Globus pallidus (tissue), 1 donor: Measurements from ENCODE around the gene PPFIBP2.

Source experiments
- DNase-seq: peaks from one replicate; pipeline ENCODE4 v3.0.0-alpha.2; 2015; ENCODE audit warnings: low spot score

PPFIBP2 gene

GRCh38 chr11:7555052-7555699 lies 41.4 kb downstream of the PPFIBP2 start:
- DNase-seq: peak; percentile 78

DNA sequence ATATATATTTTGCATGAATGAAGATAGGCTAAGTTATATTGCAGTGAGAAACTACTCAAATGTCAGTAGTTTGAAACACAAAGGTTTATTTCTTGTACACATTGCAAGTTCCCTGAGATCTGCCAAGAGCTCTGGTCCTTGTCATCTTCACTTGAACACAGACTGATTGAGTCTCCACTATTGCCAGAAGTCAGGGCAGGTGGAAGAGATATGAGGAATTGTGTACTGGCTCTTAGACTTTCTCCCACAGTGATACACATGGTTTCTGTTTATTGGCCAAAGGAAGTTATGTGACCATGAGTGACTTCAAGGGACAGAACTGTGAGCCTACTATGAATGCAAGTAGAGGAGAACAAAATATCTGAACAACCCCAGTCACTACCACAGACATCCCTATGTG lies 44.2 kb downstream of the PPFIBP2 start:
- DNase-seq: no peak

DNA sequence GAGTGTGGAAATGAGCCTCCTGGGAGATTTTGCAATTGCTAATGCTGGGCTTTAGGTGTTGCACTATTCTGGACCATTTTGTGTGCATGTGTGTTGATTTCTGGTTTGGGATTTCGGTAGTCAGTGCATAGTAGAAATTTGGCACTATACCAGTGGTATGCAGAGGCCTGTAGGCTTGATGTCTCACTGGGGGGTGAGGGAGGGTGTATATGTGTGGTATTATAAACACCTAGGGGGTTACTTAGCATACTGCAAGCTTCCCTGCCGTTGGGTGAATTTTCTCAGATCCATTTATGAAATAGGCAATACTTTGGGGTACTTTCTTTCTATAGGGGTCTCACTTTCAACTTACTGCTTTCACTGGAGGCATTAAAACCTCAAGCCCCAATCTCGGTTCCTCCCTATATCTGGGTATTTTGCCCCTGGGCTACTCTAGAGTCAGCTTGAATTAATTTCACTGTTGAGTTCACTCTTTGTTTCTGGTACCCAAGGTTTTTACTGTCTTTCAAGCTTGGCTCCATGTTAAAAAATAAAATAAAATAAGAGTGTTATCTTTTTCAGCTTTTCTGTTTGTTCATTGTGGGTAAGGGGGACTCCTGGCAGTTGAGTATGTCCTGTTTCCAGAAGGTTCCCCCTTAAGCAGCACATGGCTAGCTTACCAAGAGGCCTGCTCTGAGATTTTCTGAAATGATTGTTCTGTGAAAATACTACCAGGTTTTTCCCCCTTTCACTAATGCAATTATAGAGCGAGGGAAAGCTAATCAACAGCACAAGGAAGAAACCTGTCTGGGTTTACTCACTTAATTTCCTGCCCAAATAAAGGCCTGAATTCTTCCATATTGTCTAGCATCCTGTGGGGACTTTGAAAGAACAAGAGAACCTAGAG lies 45.8 kb downstream of the PPFIBP2 start:
- no peak for DNase-seq

DNA sequence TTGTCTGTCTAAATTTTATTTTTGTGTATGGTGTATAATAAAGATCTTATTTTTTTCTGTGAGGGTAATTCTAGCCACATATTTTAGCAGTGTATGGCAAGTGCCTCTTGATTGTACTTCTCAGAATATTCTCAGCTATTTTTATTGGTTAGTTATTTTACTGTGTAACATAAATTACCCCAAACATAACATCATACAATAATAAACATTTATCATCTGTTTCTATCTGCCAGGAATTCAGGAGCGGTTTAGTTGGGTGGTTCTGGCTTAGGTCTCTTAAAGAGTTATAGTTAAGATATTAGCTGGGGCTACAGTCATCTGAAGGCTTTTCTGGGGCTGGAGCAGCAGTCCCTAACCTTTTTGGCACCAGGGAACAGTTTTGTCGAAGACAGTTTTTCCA lies 47.8 kb downstream of the PPFIBP2 start:
- no peak for DNase-seq

DNA sequence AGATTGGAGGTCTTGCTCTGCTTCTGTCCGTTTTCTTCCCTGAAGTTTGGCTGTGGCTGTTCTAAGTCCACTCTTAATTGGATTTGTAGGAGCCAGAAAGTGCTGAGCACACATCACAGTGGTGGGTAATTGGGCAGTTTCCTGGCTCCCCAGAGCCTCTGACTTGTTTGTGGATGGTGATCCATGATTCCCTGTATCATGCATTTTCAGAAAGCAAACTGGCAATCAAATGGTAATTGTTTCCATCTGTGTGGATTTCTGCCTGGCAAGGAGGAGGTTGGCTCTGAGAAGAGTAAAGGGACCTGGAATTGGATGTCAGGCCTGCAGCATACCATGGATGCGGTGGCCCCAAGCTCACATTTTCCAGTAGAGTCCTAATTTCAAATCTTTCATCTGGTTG lies 49.5 kb downstream of the PPFIBP2 start:
- DNase-seq: no peak

DNA sequence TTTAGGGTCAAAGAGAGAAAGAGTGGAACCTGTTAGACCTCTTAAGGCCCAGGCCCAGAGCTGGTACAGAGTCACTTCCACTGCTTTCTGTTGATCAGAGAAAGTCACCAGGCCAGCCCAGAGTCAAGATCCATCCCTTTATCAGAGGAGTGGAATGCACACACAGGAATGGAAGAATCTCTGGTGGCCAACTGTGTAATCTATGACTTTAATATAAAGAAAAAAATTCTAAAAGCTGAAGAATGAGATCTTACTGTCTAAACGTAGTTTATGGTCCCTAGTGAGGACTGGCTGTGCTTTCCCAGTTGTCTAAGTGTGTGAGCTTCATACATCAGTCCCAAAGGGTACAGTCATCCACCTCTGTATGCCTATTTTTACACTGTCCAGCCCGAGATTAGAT lies 51.0 kb downstream of the PPFIBP2 start:
- DNase-seq: no peak

GRCh38 chr11:7567311-7567710 lies 53.5 kb downstream of the PPFIBP2 start:
- no peak for DNase-seq

GRCh38 chr11:7569044-7569443 lies 55.2 kb downstream of the PPFIBP2 start:
- DNase-seq: peak; percentile 53

- no peak for DNase-seq
Measured at GRCh38 chr11:7570241-7570640, 56.4 kb downstream of the PPFIBP2 start.

DNA sequence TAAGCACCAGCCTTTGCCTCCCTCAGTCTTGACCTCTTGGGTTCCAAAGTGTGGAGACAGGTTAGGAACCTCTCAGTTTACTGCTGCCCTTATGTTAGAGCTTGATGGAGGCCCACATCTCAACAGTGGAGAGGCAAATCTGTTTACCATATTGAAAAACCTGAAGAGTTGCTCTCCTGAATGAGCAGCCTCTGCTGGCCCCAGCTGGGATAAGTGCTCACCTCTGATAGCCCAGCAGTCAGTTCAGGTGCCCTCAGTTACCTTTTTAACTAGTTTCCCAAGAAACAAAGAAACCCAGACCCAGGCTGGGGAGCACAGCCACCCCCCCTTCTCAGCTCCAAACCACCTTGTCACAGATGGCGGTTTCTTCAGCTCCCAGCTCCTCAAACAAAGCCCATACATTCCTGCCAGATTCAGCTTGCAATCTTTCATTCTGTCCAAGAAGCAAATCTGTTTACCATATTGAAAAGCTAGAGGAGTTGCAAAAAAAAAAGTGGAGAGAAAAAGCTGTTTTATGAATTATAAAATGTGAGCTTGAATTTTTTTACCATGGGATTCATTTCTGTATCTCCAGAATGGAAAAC lies 57.2 kb downstream of the PPFIBP2 start:
- DNase-seq: no peak

DNA sequence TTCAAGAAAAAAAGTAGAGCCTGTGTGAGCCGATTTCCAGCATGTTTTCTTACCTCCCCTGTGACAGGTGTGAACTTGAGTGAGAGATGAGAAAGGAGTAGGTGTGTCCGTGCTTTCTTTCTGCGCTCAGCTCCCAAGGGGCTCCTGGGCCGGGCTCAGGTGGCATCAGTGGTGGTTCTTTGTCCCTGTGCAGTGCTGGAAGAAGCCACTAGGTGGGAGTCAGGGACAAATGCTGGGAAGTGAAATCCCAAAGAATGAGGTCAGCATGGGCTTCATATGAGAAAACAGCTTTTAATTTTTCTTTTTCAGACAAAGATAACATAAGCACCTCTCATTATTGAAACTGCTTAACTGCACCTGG lies 57.8 kb downstream of the PPFIBP2 start:
- peak; percentile 84 for DNase-seq

- peak; percentile 28 for DNase-seq
Measured at GRCh38 chr11:7572001-7572712, 58.4 kb downstream of the PPFIBP2 start.

GRCh38 chr11:7573193-7573557 lies 59.4 kb downstream of the PPFIBP2 start:
- DNase-seq: no peak

- no peak for DNase-seq
Measured at GRCh38 chr11:7573558-7574296, 59.9 kb downstream of the PPFIBP2 start.

DNA sequence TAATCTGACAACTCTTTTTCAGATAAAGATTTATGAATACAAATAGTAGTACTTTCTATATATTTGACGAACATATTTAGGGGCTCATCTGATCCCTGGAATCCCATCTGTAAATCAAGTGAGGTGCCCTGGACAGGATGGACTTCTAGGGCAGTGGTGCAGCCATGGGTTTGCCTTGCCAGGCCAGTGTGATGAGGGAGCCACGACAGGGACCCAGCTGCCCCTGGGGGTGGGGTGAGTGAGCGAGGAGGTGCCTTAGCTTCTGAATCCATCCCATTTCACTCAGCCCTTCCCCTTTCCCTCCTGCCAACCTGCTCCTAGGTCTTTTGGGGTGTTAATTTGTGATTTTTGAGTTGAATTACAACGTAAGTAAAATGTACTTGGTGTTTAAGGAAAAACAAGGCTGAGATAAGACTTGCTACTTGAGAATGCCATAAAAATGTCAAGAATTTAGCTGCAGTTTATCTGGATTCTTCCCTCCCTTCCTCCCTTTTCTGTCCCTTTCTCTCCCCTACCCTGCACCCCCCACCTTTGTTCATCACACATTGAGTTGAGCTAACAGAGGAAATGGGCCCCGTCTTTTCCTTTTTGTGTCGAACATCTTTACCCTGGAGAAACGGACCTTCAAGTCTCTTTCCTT lies 60.8 kb downstream of the PPFIBP2 start:
- DNase-seq: no peak

GRCh38 chr11:7575841-7576725 lies 62.3 kb downstream of the PPFIBP2 start:
- peak; percentile 75 for DNase-seq

DNA sequence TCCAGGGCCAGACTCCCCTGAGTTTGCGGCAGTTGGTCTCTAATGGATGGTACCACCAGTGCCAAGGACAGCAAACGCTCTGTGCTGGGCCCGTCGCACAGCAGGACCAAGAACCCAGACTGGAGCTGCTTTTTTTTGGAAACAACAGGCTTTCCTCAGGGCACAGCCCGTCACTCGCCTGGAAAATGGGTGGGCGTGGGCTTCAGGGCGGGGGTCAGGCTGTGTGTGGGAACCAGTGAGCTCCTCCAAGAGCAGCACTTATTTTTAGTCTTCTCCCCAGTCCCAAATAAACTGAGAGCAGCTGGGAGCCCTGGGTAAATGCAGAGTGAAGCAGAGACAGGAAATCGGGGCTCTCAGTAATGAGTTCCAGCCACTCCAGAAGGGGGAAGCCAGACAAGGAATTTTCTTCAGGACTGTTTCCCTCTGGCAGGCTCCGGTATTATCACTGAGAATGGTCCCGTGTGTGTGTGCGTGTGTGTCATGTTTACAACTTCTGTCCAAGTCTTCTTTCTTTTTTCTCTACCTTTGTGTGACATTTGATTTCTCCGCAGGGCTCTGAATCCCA lies 63.0 kb downstream of the PPFIBP2 start:
- DNase-seq: no peak

DNA sequence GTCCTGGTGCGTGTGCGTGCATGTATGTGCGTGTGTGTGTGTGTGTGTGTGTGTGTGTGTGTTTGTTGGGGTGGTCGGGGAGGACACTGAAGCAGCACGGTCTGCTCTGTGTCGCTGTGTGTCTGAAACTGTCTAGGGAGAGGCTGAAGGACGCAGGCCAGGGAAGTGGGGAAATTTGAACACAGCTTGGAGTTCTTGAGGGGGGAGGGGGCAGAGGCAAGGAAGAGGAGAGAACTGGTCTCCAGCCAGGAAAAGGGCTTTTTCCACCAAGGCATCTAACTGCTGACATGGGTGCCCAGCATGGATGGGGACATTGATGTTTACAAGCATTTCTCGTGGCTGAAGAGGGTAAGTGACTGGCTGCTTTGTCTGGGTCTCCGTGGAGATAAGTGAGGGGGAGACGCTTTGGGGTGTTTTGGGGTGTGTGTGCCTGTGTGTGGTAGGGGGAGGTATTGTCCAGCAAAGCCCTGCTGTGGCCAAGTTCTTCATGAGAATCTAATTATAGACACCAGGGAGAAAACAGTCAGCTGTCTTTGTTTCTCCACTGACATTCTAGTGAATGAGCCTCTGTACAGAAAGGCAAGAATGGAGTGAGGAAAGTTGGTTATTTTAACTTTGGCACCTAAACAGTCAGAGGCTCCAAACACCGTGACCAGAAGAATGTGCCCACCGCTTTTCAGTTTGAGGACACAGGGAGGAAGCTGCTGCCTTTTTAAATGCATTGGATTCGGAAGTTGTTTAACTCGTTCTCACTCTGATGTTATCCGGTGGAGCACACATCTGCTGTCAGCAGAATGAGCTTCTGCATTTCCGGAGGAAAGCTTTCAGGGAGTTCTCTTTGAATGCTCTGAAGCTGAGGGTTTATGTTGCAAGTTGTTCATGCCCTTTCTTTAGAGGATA lies 63.7 kb downstream of the PPFIBP2 start:
- DNase-seq: peak; percentile 99
